ENCODE results near the gene MACF1.

DNA sequence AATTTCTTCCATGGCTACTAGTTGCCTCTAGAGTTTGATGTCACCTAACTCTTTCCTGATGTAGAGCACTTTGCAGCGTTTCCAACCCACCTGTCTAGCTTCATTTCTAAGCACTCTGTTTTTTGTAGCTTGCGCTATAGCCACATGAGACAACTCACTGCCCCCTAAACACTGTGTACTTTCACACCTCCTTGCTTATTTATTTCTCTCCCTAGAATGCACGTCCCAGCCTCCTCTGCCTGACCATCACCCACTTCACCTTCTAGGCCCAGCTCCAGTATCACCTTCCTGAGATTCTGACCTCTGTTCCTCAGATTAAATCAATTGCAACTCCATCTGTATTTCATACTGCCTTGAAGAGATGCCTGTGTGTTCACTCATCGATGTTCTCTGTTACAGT is 32.5 kb downstream of the MACF1 start:
- TF ChIP-seq, protein P1, sequence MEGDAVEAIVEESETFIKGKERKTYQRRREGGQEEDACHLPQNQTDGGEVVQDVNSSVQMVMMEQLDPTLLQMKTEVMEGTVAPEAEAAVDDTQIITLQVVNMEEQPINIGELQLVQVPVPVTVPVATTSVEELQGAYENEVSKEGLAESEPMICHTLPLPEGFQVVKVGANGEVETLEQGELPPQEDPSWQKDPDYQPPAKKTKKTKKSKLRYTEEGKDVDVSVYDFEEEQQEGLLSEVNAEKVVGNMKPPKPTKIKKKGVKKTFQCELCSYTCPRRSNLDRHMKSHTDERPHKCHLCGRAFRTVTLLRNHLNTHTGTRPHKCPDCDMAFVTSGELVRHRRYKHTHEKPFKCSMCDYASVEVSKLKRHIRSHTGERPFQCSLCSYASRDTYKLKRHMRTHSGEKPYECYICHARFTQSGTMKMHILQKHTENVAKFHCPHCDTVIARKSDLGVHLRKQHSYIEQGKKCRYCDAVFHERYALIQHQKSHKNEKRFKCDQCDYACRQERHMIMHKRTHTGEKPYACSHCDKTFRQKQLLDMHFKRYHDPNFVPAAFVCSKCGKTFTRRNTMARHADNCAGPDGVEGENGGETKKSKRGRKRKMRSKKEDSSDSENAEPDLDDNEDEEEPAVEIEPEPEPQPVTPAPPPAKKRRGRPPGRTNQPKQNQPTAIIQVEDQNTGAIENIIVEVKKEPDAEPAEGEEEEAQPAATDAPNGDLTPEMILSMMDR (conservative IDR thresholded peaks at IDR 0.05) = no peak
- no peak for TF ChIP-seq EZH2 (IDR thresholded peaks at IDR 0.05; ENCODE audit: low read depth)

Measured in PC-9 (cell line).